ENCODE measurements around the gene OLA1.

The OLA1 gene

DNA sequence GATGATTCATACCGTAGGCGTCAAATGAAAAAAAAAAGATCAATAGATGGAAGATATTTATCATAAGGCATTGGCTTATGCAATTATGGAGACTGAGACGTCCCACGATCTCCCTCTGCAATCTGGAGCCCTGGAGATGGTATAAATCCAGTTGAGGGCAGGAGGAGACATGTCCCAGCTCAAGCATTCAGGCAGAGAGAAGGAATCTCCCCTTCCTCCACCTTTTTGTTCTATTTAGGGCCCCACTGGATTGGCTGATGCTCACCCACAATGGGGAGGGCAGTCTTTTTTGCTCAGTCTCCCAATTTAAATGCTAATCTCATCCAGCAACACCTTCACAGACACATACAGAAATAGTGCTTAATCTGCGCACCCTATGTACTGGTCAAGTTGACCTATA is 18.0 kb upstream of the OLA1 start:
- TF ChIP-seq, protein P1, sequence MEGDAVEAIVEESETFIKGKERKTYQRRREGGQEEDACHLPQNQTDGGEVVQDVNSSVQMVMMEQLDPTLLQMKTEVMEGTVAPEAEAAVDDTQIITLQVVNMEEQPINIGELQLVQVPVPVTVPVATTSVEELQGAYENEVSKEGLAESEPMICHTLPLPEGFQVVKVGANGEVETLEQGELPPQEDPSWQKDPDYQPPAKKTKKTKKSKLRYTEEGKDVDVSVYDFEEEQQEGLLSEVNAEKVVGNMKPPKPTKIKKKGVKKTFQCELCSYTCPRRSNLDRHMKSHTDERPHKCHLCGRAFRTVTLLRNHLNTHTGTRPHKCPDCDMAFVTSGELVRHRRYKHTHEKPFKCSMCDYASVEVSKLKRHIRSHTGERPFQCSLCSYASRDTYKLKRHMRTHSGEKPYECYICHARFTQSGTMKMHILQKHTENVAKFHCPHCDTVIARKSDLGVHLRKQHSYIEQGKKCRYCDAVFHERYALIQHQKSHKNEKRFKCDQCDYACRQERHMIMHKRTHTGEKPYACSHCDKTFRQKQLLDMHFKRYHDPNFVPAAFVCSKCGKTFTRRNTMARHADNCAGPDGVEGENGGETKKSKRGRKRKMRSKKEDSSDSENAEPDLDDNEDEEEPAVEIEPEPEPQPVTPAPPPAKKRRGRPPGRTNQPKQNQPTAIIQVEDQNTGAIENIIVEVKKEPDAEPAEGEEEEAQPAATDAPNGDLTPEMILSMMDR (IDR thresholded peaks at IDR 0.05; ENCODE audit: insufficient read depth, low read depth, low read length, missing control alignments), result no peak
- H3K4me3 ChIP-seq (ENCODE audit: low read depth, low read length), result no peak overlapping the region
- no peak for DNase-seq (ENCODE audit: low read depth)

DNA sequence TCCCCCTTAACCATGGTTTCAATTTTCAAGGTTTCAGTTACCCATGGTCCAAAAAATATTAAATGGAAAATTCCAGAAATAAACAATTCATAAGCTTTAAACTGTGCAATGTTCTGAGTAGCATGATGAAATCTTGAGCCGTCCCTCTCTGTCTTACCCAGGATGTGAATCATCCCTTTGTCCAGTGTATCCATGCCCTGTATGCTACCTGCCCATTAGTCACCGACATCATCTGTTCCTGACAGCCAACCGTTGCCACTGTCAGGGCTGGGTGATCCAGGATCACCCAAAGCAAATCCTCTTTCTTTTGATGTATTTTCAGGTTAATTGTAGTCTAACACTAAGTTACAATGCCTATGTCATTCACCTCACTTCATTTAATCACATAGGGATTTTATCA is 15.7 kb upstream of the OLA1 start:
- no peak for DNase-seq (ENCODE audit: low read depth)
- TF ChIP-seq, protein P1 (IDR thresholded peaks at IDR 0.05; ENCODE audit: insufficient read depth, low read depth, low read length, missing control alignments), result no peak

DNA sequence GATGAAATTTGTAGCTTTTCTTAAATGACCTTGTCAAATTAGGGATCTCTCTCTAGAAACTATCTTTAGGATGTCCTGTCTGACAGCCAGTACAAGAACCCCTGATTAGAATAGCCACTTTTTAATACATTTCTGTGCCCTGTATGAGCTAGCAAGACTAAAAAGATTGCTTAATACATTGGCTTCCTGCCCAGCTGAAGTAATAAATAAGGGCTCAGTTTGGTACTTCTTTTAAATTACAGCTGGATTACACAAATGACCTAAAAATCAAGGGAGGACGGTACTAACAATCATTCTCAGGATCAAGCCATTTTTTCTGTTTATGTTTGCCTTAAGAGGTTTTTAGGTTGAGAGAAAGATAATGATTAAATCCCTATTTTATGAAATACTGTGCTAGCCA is 11.6 kb upstream of the OLA1 start:
- TF ChIP-seq, protein P1 (IDR thresholded peaks at IDR 0.05; ENCODE audit: insufficient read depth, low read depth, low read length, missing control alignments), result no peak
- no peak for DNase-seq (ENCODE audit: low read depth)
- H3K4me3 ChIP-seq (ENCODE audit: low read depth, low read length), result no peak overlapping the region

More for the DNA sequence above, 15.7 kb upstream of the OLA1 start:
- H3K4me3 ChIP-seq (ENCODE audit: low read depth, low read length), result no peak overlapping the region

DNA sequence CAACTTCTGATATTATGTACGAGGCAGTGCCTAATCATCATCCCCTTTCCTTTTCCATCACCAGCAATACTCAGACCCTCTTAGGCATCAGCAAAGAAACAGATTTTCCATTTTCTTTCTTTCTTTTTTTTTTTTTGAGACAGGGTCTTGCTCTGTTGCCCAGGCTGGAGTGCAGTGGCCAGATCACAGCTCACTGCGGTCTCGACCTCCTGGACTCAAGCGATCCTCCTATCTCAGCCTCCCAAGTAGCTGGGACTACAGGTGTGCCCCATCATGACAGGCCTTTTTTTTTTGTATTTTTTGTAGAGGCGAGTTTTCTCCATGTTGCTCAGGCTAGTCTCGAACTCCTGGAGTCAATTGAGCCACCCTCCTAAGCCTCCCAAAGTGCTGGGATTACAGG is 5.9 kb upstream of the OLA1 start:
- no peak for DNase-seq (ENCODE audit: low read depth)
- TF ChIP-seq, protein P1 (IDR thresholded peaks at IDR 0.05; ENCODE audit: insufficient read depth, low read depth, low read length, missing control alignments), result no peak
- no peak overlapping the region for H3K4me3 ChIP-seq (ENCODE audit: low read depth, low read length)

DNA sequence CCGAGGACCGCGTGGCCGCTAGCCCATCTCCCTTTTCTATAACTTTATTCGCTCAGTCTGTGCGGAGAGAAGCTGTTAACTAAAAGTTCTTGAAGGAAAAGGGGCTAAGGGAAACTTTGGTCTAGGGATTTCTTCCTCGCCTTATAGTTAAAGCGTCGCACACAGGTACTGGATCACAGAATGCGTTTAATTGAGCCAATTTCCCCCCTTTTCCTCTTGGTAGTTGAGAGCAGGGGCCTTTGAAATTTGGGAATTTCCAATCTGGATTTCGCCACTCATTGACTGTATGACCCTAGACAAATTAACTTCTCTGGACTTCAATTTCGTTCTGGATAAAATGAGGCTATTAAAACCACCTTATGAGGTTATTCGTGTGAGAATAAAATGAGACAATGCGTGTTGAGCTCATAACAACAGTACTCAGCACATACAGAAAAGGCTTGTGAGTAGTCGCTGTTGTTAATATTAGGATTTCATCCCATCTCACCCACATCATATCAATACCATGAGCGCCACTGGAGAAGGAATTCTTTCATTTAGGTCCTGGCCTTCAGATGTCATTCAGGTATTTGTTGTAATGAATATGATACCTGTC is 763 bp upstream of the OLA1 start:
- TF ChIP-seq, protein P1 (IDR thresholded peaks at IDR 0.05; ENCODE audit: insufficient read depth, low read depth, low read length, missing control alignments), result no peak
- peak overlapping the region; percentile 72 for H3K4me3 ChIP-seq (ENCODE audit: low read depth, low read length)
- DNase-seq (ENCODE audit: low read depth), result no peak

DNA sequence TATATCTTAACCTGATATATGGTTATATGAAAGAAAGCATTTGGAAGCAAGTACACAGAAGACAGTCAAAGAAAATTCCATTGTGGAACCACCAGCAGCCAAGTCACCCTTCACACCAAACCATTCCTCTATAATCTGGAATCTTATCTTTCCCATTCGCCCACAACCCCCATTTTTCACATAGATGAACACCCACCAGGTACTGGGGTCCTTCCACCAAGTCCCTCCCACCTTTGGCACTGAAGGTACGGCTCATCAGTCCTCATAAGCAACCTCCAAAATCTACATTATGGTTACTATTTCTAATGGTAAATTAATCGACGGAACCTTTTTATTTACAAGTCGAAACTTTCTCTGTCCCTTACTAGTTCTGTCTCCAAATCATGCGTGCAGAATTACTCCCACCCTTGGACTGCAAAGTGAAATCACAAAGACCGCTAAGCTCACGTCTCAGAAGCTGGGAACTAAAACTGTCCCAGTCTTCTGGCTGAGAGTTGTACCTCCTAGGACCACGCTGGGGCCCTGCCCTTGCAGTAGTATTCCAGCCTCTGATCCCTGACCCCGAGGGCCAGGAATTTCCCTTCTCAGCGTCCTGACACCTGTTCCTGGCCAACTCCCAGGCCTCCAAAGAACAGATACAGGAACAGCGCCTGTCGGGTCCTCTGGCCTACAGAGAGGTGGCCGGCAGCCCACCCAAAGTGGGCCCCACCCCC is 702 bp downstream of the OLA1 start:
- peak; percentile 37 for DNase-seq (ENCODE audit: low read depth)
- peak overlapping the region; percentile 99 for H3K4me3 ChIP-seq (ENCODE audit: low read depth, low read length)

More for the DNA sequence above, 702 bp downstream of the OLA1 start:
- TF ChIP-seq, protein P1 (IDR thresholded peaks at IDR 0.05; ENCODE audit: insufficient read depth, low read depth, low read length, missing control alignments), result no peak

Measured in GM12865 (cell line).